NCI-H526 (cell line): ENCODE data around the gene FASTKD2.
A peak's percentile ranks its signal among the peaks of the same experiment; 100 is the strongest.

Experiments used
- DNase-seq, 2 experiments: peaks; one replicate each; lab custom pipeline; 2025; lab: John Stamatoyannopoulos, UW

The FASTKD2 gene

GRCh38 chr2:206765242-206766056 lies at the start of gene FASTKD2, which contains the start of gene MDH1B:
Gene FASTKD2, plus strand, starts transcription at chr2:206765606. Its CDS starts 1,088 bp downstream, at chr2:206766694.
Gene MDH1B, minus strand, starts transcription at chr2:206765328. Its CDS starts 57 bp downstream, at chr2:206765271.
- peak; percentile 86 to 88 for DNase-seq

- DNase-seq: no peak
These were observed 48.8 kb upstream of the FASTKD2 start for GRCh38 chr2:206716623-206717022.

- DNase-seq: no peak
These were observed 47.1 kb upstream of the FASTKD2 start, which contains the start of gene DYTN for GRCh38 chr2:206718296-206718695. Gene DYTN, minus strand, starts transcription at chr2:206718396. Its CDS starts 117 bp downstream, at chr2:206718279.

- peak in 1 of 2 experiments; percentile 13 for DNase-seq
These were observed 44.0 kb upstream of the FASTKD2 start for GRCh38 chr2:206721256-206721920.

GRCh38 chr2:206723288-206723687 lies 42.1 kb upstream of the FASTKD2 start:
- DNase-seq: no peak

GRCh38 chr2:206727287-206727686 lies 38.1 kb upstream of the FASTKD2 start:
- no peak for DNase-seq

- no peak for DNase-seq
These were observed 36.9 kb upstream of the FASTKD2 start for GRCh38 chr2:206728277-206729199.

- no peak for DNase-seq
These were observed 32.1 kb upstream of the FASTKD2 start for GRCh38 chr2:206733341-206733740.

GRCh38 chr2:206736935-206737334 lies 28.5 kb upstream of the FASTKD2 start:
- DNase-seq: no peak

GRCh38 chr2:206739271-206739670 lies 26.1 kb upstream of the FASTKD2 start:
- DNase-seq: peak in 1 of 2 experiments; percentile 34

- no peak for DNase-seq
These were observed 24.6 kb upstream of the FASTKD2 start for GRCh38 chr2:206740800-206741199.

GRCh38 chr2:206756816-206757215 lies 8.6 kb upstream of the FASTKD2 start:
- no peak for DNase-seq

- DNase-seq: peak; percentile 80 to 88
These were observed 649 bp upstream of the FASTKD2 start for GRCh38 chr2:206764673-206765241.

GRCh38 chr2:206766057-206766930 lies 888 bp downstream of the FASTKD2 start:
- no peak for DNase-seq

GRCh38 chr2:206774871-206775270 lies 9.5 kb downstream of the FASTKD2 start:
- DNase-seq: no peak

GRCh38 chr2:206776432-206776831 lies 11.0 kb downstream of the FASTKD2 start:
- DNase-seq: no peak

- DNase-seq: no peak
These were observed 15.3 kb downstream of the FASTKD2 start for GRCh38 chr2:206780671-206781070.

- peak in 1 of 2 experiments; percentile 11 for DNase-seq
These were observed 18.3 kb downstream of the FASTKD2 start for GRCh38 chr2:206783718-206784117.

GRCh38 chr2:206784559-206785353 lies 19.4 kb downstream of the FASTKD2 start:
- DNase-seq: no peak
